Activated CD4-positive, alpha-beta T cell treated with anti-CD3 and anti-CD28 coated beads, Interleukin-2, amount 10 ng/mL, durations not matched to agents 7 days and 5 days (primary cell): ENCODE measurements around the gene ZAP70. TPM values are rescaled to one million over a fixed set of nuclear protein-coding genes. Genes with fewer than 3 reads are reported as not detected.

Experiments used
- total RNA-seq, 2 experiments: library from RNA; stranded (reverse); gene quantifications; one replicate each; pipeline ENCODE4 v1.2.3, GENCODE V29; 2021

ZAP70 gene
- total RNA-seq, 2 experiments from 2014 or later, result 302 to 337 TPM

Other genes with a start within 250 kb of the ZAP70 start
- gene ANKRD36B, start 123.7 kb upstream of the ZAP70 start, total RNA-seq, result 10 to 100 TPM; 47.5 to 55.1 TPM
- gene COX5B, start 67.5 kb upstream of the ZAP70 start, total RNA-seq, result 100 to 1,000 TPM; 183 to 196 TPM
- 10 to 100 TPM; 62.9 to 68.3 TPM for gene ACTR1B, start 49.5 kb upstream of the ZAP70 start, total RNA-seq
- gene C2orf92, start 43.9 kb upstream of the ZAP70 start, total RNA-seq, result 1 to 10 TPM; 7.2 to 7.4 TPM